Transverse colon (tissue), 4 donors: Measurements from ENCODE around the gene GSAP. TPM values are rescaled to one million over a fixed set of nuclear protein-coding genes. Genes with fewer than 3 reads are reported as not detected.

Experiments used
- DNase-seq: peaks from one replicate; pipeline ENCODE4 v3.0.0-alpha.2; 2019
- H3K27ac ChIP-seq, 4 donors: fragments of 200-600 bp; sonication (generic); 2 replicates each; pipeline ENCODE4 v1.5.1; 2016 to 2018; ENCODE audit warnings: inconsistent platforms in 4 of 4
- H3K27me3 ChIP-seq: fragments of 200-600 bp; sonication (generic); 2 replicates; pipeline ENCODE4 v1.5.1; 2017; ENCODE audit warnings: inconsistent platforms
- H3K36me3 ChIP-seq, 4 donors: fragments of 200-600 bp; sonication (generic); 2 replicates each; pipeline ENCODE4 v1.5.1; 2017 to 2019; ENCODE audit warnings: inconsistent platforms in 4 of 4
- H3K4me1 ChIP-seq, 4 donors: fragments of 200-600 bp; sonication (generic); 2 replicates each; pipeline ENCODE4 v1.5.1; 2017 to 2020; ENCODE audit warnings: inconsistent platforms in 4 of 4
- H3K4me3 ChIP-seq, 4 donors: fragments of 200-600 bp; sonication (generic); 1 replicate in 1 of 4; 2 replicates in 3 of 4; pipeline versions ENCODE4 v1.5.1 to v1.6.1; 2017 to 2019; ENCODE audit warnings: inconsistent platforms in 4 of 4
- H3K9me3 ChIP-seq, 2 donors: fragments of 200-600 bp; sonication (generic); 2 replicates each; pipeline ENCODE4 v1.5.1; 2017 to 2019; ENCODE audit warnings: inconsistent platforms in 2 of 2
- CTCF ChIP-seq, 5 experiments: fragments of 200-600 bp in 3 of 5; fragments of 450-650 bp in 2 of 5; sonication (generic) in 3 of 5; IDR thresholded peaks; 1 replicate in 2 of 5; 2 replicates in 3 of 5; pipeline ENCODE4 v1.5.1; 2016 to 2017; ENCODE audit warnings: antibody characterized with exemption in 5 of 5, inconsistent platforms in 3 of 5, mild to moderate bottlenecking in 2 of 5, moderate library complexity in 1 of 5
- EP300 ChIP-seq: sonication (generic); formaldehyde crosslinking; IDR thresholded peaks from one replicate; pipeline ENCODE4 v1.6.1; 2017; ENCODE audit warnings: antibody characterized with exemption, low read depth
- POLR2A ChIP-seq: fragments of 450-650 bp; IDR thresholded peaks from one replicate; pipeline ENCODE4 v1.6.1; 2016; ENCODE audit warnings: antibody characterized with exemption, mild to moderate bottlenecking, moderate library complexity
- POLR2AphosphoS5 ChIP-seq, 3 donors: sonication (generic); formaldehyde crosslinking; IDR thresholded peaks; one replicate each; pipeline ENCODE4 v1.6.1; 2016; ENCODE audit warnings: antibody characterized with exemption in 3 of 3
- WGBS, 2 donors: methylation state at CpG; one replicate each; pipeline ENCODE4 v1.1.5; 2018; ENCODE audit warnings: low coverage in 1 of 2; 5-methylcytosine and 5-hydroxymethylcytosine counted together
- in situ Hi-C, 4 donors: fragments of 200-750 bp; cut with MboI; loops; one replicate each; pipeline versions ENCODE4 v1.15.0 to v1.15.1; 2017; ENCODE audit warnings: low sequenced_read_pairs in 3 of 4, low pct_ligation_motif_present in 1 of 4, low pct_unique_long_range_greater_than_20kb in 1 of 4
- intact Hi-C: fragments of 100-400 bp; cut with DNase I; formaldehyde crosslinking; loops from one replicate; pipeline ENCODE4 v1.15.1; 2023; ENCODE audit warnings: low total_unique reads
- total RNA-seq, 4 donors: library from RNA; depleted of rRNA; stranded (reverse); fragments of >200 nt; gene quantifications; one replicate each; pipeline ENCODE4 v1.1.0, GENCODE V29; 2016

Gene GSAP
- total RNA-seq, 4 donors from 2014 or later, result 5.0 to 25.2 (median 15.5) TPM

- no peaks in the 10 kb centered on the region for H3K9me3 ChIP-seq
- no peaks in the 10 kb centered on the region for H3K36me3 ChIP-seq
- in situ Hi-C loops, result no loop called here
- H3K4me3 ChIP-seq, result no peak overlapping the region
- 70 to 78% methylated on average over 7 of the region's 7 CpGs for WGBS, 2 donors
- no peak overlapping the region for H3K27ac ChIP-seq
- no peaks in the 10 kb centered on the region for H3K27me3 ChIP-seq
- intact Hi-C loops, result no loop called here
- no peak for DNase-seq
- TF ChIP-seq POLR2AphosphoS5 (IDR thresholded peaks at IDR 0.05), result no peak
- TF ChIP-seq POLR2A, result no peak
- no peak for TF ChIP-seq CTCF (IDR thresholded peaks at IDR 0.05)
- no peak for TF ChIP-seq EP300
- H3K4me1 ChIP-seq, result peaks cover 0 to 6% (median 0%) of the 10 kb centered on the region in 4 donors
Measured at GRCh38 chr7:77409005-77409738, 7.0 kb downstream of the GSAP start.

GRCh38 chr7:77407906-77408305 lies 8.2 kb downstream of the GSAP start:
- H3K27ac ChIP-seq, result no peak overlapping the region

GRCh38 chr7:77406421-77406820 lies 9.7 kb downstream of the GSAP start:
- Histone ChIP-seq H3K4me3 (no peak overlapping the region), H3K36me3 (no peaks in the 10 kb centered on the region), H3K27ac (no peak overlapping the region), H3K4me1 (peaks cover 0 to 3% (median 0%) of the 10 kb centered on the region in 4 donors), H3K27me3 (no peaks in the 10 kb centered on the region), H3K9me3 (no peaks in the 10 kb centered on the region)
- 66 to 71% methylated on average over 4 of the region's 4 CpGs for WGBS, 2 donors
- intact Hi-C loops (no loop called here), in situ Hi-C loops (no loop called here)
- no peak for DNase-seq
- TF ChIP-seq EP300, result no peak
- TF ChIP-seq POLR2AphosphoS5 (IDR thresholded peaks at IDR 0.05), result no peak

More at GRCh38 chr7:77407906-77408305, 8.2 kb downstream of the GSAP start:
- TF ChIP-seq CTCF (IDR thresholded peaks at IDR 0.05) (no peak), POLR2A (no peak)
- no peak for DNase-seq
- Histone ChIP-seq H3K4me3 (no peak overlapping the region), H3K4me1 (peaks cover 0 to 3% (median 0%) of the 10 kb centered on the region in 4 donors), H3K27me3 (no peaks in the 10 kb centered on the region), H3K36me3 (no peaks in the 10 kb centered on the region), H3K9me3 (no peaks in the 10 kb centered on the region)
- intact Hi-C loops, result no loop called here
- in situ Hi-C loops, result no loop called here

- DNase-seq, result no peak
- intact Hi-C loops, result no loop called here
- Histone ChIP-seq H3K9me3 (no peaks in the 10 kb centered on the region), H3K27me3 (no peaks in the 10 kb centered on the region), H3K27ac (no peak overlapping the region), H3K36me3 (no peaks in the 10 kb centered on the region), H3K4me1 (peaks cover 0 to 3% (median 0%) of the 10 kb centered on the region in 4 donors), H3K4me3 (no peak overlapping the region)
- WGBS, 2 donors, result 94 to 96% methylated on average over 2 of the region's 2 CpGs
- TF ChIP-seq CTCF (IDR thresholded peaks at IDR 0.05) (no peak), POLR2A (no peak), POLR2AphosphoS5 (IDR thresholded peaks at IDR 0.05) (no peak), EP300 (no peak)
- in situ Hi-C loops, result no loop called here
Measured at GRCh38 chr7:77404641-77405040, 11.5 kb downstream of the GSAP start.

GRCh38 chr7:77403957-77404356 lies 12.2 kb downstream of the GSAP start:
- no peak for DNase-seq
- no peaks in the 10 kb centered on the region for H3K27me3 ChIP-seq
- in situ Hi-C loops (no loop called here), intact Hi-C loops (no loop called here)
- TF ChIP-seq CTCF (IDR thresholded peaks at IDR 0.05), result no peak
- TF ChIP-seq EP300, result no peak
- TF ChIP-seq POLR2AphosphoS5 (IDR thresholded peaks at IDR 0.05), result no peak
- TF ChIP-seq POLR2A, result no peak
- no peak overlapping the region for H3K4me3 ChIP-seq
- H3K4me1 ChIP-seq, result peaks cover 0 to 3% (median 0%) of the 10 kb centered on the region in 4 donors
- WGBS, 2 donors, result 62 to 63% methylated on average over 2 of the region's 2 CpGs
- H3K9me3 ChIP-seq, result no peaks in the 10 kb centered on the region
- no peak overlapping the region for H3K27ac ChIP-seq
- H3K36me3 ChIP-seq, result no peaks in the 10 kb centered on the region
